Esophagus muscularis mucosa (tissue), 3 donors: ENCODE measurements around the gene FES.

Experiments
- POLR2A ChIP-seq: fragments of 450-650 bp; IDR thresholded peaks from one replicate; pipeline ENCODE4 v1.6.1; 2017; ENCODE audit warnings: antibody characterized with exemption, moderate library complexity, mild to moderate bottlenecking, low read depth
- TF ChIP-seq, protein P1 (sequence below), 3 experiments: fragments of 200-600 bp in 2 of 3; fragments of 450-650 bp in 1 of 3; sonication (generic) in 2 of 3; IDR thresholded peaks; one replicate each; pipeline ENCODE4 v1.5.1; 2017 to 2019; ENCODE audit warnings: antibody characterized with exemption in 3 of 3, mild to moderate bottlenecking in 2 of 3, moderate library complexity in 1 of 3

DNA sequence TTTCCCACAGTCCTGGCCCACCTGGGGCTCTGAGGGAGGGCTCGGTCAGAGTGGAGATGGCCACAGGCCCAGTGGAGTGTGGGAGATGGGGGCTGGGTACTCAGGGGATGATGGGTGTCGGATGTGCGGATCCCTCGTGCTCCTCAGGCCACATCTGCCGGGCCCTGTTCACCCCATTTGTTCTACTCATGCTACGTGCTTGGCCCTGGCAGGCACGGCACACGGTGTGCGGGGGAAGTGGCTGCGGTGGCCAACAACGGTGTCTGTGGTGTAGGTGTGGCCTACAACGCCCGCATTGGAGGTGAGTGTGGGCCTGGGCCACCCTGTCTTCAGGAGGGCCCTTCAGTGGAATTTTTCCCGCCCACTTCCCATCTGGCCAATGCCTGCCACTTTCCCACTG lies 7.0 kb upstream of the FES start:
- TF ChIP-seq, protein P1, sequence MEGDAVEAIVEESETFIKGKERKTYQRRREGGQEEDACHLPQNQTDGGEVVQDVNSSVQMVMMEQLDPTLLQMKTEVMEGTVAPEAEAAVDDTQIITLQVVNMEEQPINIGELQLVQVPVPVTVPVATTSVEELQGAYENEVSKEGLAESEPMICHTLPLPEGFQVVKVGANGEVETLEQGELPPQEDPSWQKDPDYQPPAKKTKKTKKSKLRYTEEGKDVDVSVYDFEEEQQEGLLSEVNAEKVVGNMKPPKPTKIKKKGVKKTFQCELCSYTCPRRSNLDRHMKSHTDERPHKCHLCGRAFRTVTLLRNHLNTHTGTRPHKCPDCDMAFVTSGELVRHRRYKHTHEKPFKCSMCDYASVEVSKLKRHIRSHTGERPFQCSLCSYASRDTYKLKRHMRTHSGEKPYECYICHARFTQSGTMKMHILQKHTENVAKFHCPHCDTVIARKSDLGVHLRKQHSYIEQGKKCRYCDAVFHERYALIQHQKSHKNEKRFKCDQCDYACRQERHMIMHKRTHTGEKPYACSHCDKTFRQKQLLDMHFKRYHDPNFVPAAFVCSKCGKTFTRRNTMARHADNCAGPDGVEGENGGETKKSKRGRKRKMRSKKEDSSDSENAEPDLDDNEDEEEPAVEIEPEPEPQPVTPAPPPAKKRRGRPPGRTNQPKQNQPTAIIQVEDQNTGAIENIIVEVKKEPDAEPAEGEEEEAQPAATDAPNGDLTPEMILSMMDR (IDR thresholded peaks at IDR 0.05) = no peak
- no peak for TF ChIP-seq POLR2A
